RKO (cell line): ENCODE measurements around the gene PACS1.

Source experiments
- DNase-seq: peaks from one replicate; pipeline ENCODE4 v3.0.0-alpha.2; 2016; ENCODE audit warnings: low spot score

PACS1 gene

DNA sequence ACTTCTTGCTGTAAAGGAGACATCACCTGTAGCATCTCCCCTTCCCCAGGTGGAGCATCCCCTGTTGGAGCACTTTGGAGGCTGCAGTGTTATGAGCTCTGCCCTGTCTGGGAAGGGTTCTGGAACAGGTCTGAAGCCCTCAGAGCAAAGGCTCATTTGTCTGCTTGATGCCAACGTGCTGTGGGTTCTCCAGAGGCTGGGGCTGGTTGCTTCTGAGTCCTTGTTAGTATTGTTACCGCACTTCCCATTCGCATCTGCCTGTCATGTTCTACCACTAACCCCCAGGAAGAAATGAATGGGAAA is 73.1 kb downstream of the PACS1 start:
- DNase-seq: no peak

GRCh38 chr11:66143996-66144678 is 74.1 kb downstream of the PACS1 start:
- no peak for DNase-seq

DNA sequence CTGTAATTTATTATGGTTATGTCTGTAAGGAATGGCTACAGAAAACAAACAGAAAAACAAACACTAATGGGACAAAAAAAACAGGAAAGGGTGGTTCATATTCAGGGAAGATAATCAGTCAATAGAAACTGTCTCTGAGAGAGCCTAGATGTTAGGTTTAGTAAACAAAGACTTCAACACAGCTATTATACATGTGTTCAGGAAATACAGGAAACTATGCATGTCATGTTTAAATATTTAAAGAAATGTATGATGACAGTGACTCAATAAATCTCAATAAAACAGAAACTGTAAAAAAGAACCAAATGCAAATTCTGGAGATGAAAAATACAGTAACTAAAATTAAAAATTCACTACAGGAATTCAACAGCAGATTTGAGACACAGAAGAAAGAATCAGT is 76.0 kb downstream of the PACS1 start:
- DNase-seq: no peak

DNA sequence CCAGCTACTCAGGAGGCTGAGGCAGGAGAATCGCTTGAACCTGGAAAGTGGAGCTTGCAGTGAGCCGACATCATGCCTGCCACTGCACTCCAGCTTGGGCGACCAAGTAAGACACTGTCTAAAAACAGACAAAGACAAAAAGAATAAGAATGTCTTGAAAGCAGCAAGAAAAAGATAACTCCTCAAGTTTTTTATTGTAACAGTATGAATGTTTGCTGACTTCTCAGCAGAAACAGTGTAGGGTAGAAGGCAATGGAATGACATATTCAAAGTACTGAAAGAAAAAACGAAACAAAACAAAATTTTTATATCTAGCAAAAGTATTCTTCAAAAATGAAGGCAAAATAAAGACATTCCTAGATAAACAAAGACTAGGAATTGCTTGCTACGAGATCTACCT is 76.9 kb downstream of the PACS1 start:
- no peak for DNase-seq

GRCh38 chr11:66150140-66150539 is 80.1 kb downstream of the PACS1 start:
- no peak for DNase-seq

GRCh38 chr11:66150725-66151124 is 80.7 kb downstream of the PACS1 start:
- no peak for DNase-seq

GRCh38 chr11:66151273-66151672 is 81.2 kb downstream of the PACS1 start:
- no peak for DNase-seq

DNA sequence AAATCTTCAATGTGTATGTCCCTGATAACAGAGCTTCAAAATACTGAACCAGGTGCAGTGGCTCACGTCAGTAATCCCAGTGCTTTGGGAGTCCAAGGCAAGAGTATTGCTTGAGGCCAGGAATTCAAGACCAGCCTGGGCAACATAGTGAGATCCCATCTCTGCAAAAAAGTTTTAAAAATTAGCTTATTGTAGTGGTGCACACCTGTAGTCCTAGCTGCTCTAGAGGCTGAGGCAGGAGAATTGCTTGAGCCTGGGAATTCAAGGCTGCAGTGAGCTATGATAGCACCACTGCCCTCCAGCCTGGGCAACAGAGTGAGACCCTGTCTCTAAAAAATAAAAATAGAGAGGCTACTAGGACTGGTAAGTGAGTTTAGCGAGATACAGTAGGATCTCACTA is 84.0 kb downstream of the PACS1 start:
- no peak for DNase-seq

GRCh38 chr11:66155387-66156073 is 85.5 kb downstream of the PACS1 start:
- no peak for DNase-seq

DNA sequence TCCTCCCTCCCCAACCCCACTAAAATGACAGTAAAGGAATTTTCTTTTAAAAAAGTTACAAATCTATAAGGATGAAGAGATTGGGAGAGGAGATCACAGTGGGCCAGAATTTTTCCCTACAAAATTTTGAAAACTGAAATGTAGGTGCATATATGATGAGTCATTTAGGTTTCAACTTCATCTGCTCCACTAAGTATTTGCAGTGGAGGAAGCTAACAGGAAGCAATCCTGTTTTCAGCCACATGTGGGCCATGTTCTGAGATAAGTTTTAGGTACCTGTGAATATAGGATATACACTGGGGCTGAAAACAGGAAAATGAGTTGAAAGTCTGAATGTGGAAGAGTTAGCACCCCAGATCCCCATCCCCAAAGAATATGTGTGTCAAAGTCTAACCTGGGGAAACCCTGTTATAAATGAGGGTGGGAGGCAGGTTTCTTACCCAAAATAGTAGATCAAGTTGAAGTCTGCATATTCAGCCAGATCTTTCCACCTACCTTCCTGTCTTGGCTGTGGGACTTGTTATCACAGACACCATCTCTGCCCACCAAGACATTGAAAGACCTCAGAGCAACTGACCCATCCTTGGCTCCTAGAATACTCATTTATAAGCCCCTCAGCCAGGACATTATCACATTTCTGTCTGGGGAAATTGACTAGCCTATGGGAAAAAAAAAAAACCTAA is 87.3 kb downstream of the PACS1 start:
- DNase-seq: peak; percentile 12

- DNase-seq: no peak
These were observed 88.1 kb downstream of the PACS1 start for GRCh38 chr11:66158156-66158555.

GRCh38 chr11:66159324-66159984 is 89.4 kb downstream of the PACS1 start:
- no peak for DNase-seq

DNA sequence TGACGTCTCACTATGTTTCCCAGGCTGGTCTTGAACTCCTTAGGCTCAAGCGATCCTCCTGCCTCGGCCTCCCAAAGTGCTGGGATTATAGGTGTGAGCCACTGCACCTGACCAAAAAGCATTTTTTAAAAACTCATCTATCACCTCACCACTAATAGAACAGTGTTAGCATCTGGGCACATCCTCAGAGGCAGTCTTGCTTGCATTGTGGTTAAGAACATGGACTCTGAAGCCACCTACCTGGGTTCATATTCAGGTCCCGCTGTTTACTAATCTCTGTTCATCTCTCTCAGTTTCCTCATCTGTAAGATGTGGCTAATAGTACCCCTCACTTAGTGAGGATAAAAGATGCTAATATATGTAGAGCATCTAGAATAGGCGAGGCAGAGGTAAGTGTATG is 90.6 kb downstream of the PACS1 start:
- no peak for DNase-seq

DNA sequence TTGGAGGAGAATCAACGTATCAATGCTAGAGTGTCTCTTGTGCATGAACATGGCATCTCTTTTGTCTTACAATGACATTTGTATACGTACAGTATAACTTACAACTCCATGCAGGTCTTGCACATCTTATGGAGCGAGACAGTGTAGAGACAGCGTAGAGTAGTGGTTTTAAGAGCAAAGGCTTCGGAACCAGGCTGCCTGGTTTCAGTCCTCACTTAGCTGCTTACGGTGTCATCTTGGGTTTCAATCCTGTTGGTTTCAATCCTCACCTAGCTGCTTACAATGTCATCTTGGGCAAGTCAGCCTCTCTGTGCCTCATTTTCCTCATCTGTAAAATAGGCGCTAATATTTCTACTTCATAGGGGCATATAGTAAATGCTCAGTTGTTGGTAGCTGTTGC is 98.2 kb downstream of the PACS1 start:
- no peak for DNase-seq

GRCh38 chr11:66172146-66172545 is 102.1 kb downstream of the PACS1 start:
- DNase-seq: peak; percentile 66

DNA sequence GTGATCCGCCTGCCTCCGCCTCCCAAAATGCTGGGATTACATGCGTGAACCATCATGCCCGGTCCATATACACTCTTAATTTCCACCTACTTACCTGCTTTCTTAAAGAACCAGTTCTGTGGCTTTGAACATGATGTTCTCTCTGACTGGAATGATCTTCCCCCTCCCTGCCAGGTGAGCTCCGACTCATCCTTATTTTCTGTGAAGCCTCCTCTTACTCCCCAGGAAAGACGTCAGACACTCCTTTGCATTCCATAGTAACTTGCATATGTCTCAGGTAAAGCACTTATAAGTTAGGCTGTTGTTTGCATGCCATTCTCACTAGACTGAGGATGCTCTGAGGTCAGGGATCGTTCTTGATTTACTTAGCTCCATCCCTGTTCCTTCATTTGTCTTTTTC is 106.6 kb downstream of the PACS1 start:
- no peak for DNase-seq

DNA sequence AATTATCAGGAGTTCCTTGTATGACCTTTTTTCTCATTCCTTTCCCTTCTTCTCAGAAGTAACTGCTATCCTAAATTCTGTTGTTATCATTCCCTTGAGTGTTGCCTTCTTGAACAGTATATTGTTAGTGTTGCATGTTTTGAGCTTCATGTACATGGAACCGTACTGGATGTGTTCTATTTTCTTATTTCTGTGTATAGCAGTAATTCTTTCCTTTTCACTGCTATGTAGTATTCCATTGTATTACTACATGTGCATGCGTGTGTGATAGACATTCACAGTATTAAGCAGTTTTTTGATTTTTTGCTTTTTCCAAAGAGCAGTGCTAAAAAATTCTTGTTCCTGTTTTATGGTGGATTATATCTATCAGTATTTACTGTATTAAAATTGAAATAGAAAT is 108.1 kb downstream of the PACS1 start:
- DNase-seq: no peak

- DNase-seq: no peak
These were observed 108.8 kb downstream of the PACS1 start for GRCh38 chr11:66178871-66179270.

GRCh38 chr11:66181632-66182315 is 111.7 kb downstream of the PACS1 start:
- DNase-seq: no peak

- DNase-seq: peak; percentile 23
These were observed 113.5 kb downstream of the PACS1 start for GRCh38 chr11:66183494-66184048.

DNA sequence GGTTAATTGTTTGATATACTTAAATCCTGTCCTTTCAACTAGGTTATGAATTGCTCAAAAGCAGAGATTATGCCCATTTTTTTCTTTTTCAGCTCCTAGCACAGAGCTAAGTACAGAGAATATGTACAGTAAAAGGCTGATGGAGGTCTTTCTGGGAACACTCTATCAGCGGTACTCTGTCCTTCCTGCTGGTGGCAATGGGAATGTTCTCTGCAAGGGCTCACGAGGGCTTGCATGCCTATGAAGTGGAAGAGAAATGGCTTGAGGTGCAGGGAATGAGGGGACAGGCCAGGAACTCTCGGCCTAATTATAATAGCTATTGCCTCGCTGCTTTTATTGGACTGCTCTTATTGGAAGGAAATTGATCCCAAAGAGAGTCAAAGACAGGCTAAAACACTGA is 114.7 kb downstream of the PACS1 start:
- DNase-seq: no peak

DNA sequence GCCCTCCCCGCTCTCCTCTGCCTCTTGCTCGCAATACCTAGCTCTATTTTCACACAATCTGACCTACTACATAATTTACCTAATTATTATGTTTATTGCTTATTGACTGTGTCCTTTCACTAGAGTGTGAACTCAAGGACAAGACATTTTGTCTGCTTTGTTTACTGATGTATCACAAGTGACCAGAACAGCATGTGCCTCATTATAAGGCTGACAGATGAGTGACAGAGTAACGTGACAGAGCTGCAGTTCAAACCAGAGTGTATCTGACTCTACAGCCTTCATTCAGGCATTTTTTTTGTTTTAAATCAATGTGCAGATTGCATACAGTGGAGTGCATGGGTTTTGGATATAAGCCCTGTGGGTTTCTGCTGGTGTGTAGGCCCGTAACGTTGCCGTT is 116.4 kb downstream of the PACS1 start:
- no peak for DNase-seq
